ENCODE measurements around the gene MRAP2. TPM values are rescaled to one million over a fixed set of nuclear protein-coding genes. Genes with fewer than 3 reads are reported as not detected.
A peak's percentile ranks its signal among the peaks of the same experiment; 100 is the strongest.

Gene MRAP2
- total and polyA plus RNA-seq, 2 experiments from 2014 or later: 6.1 to 13.5 TPM

DNA sequence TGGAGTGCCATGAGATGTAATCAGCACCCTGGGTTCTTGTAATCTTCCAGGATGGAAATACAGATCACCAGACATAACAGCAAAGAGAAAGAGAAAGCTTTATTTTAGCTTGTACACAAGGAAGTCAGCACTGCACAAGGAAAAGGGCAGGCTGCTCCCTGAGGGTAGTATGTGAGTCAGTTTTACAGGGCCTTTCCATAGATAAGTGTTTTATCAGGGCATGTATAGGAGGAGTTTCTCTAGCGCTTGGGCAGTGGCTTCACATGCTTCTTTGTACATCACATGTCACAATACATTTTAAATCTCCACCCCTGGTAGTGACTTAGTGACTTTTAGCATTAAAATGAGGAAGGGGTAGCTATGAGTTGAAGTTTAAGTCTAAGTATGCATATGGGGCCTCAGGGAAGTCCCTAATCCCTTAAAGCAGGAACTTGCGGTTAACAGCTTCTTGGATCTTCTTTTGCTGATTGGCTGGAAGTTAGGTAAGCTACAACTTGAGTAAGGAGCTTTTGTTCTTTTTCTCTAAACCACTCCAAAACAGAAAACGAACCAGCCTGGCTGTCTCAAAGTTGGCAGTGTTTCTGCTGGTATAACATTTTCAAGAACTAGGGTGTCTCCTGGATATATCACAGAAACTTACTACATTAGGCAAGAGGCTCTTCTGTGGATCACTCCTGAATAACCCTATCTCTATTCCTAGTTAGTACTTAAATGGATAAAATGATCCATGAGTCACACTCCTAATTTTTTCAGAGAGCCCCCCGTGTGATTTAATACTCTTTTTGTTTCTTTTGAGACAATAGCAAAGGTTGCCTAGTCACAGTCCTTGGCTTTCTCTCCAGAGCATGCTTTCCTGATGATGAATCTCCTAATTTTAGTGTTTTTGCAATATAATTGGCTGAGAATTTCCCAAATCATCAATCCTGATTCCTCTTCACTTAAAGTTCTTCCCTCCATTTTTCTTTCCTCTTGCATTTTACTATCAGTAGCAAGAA lies 60.2 kb downstream of the MRAP2 start:
- no peak for ATAC-seq
- peaks cover 10% of the 10 kb centered on the region for H3K4me1 Mint-ChIP-seq

DNA sequence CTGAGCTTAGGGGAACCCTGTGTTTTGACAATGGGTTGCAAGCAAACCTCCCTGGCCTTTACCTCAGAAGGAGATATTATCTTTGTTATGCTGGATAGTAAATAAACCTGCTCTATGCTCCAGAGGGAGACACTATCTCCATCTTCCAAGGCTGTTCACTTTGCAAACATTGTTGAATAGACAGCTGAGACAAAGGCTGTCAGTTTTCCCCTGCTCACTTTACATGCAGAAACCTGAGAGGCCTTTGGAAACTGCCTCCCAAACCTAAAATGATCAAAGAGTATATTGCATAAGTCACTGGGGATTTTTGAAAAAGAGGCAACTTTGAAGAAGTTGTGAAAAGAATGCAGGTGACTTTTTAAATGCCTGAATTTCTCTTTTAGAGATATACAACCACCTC lies 61.6 kb downstream of the MRAP2 start:
- H3K4me1 ChIP-seq (ENCODE audit: insufficient read depth): no peaks in the 10 kb centered on the region
- peaks cover 7% of the 10 kb centered on the region for H3K9me2 ChIP-seq (ENCODE audit: insufficient read depth)
- Mint-ChIP-seq H3K27me3 (ENCODE audit: insufficient read depth, low read depth, poor library complexity) (no peaks in the 10 kb centered on the region), H3K4me1 (peaks cover 4% of the 10 kb centered on the region; the same call in 2 of the 3 replicates), H3K36me3 (ENCODE audit: low read depth) (0 out of 3 replicates have a peak, but pooled peaks cover 5% of the 10 kb centered on the region), H3K9me3 (no peaks in the 10 kb centered on the region), H3K4me3 (no peak overlapping the region), H3K27ac (no peak overlapping the region)
- no peaks in the 10 kb centered on the region for H4K20me1 ChIP-seq (replicated peaks; ENCODE audit: insufficient read depth)
- H2AFZ ChIP-seq: no peak overlapping the region
- no peak overlapping the region for H3K27ac ChIP-seq (ENCODE audit: low read depth)
- H3K27me3 ChIP-seq (ENCODE audit: insufficient read depth): no peaks in the 10 kb centered on the region
- H3K4me2 ChIP-seq: no peak overlapping the region
- H3K79me2 ChIP-seq (replicated peaks; ENCODE audit: insufficient read depth): no peaks in the 10 kb centered on the region
- H3F3A ChIP-seq (replicated peaks; ENCODE audit: low read depth): no peaks in the 10 kb centered on the region
- no peak overlapping the region for H3K4me3 ChIP-seq
- DNase-seq (ENCODE audit: low spot score) (no peak), ATAC-seq (no peak)
- no peaks in the 10 kb centered on the region for H3K36me3 ChIP-seq (ENCODE audit: insufficient read depth)
- TF ChIP-seq ZNF114 (CRISPR knock-in tag; IDR thresholded peaks at IDR 0.05) (no peak), CREB1 (CRISPR knock-in tag; IDR thresholded peaks at IDR 0.05; ENCODE audit: low read depth) (no peak), EZH2phosphoT487 (IDR thresholded peaks at IDR 0.05; ENCODE audit: unreplicated experiment) (no peak), STAT1 (IDR thresholded peaks at IDR 0.05; ENCODE audit: unreplicated experiment) (no peak), ZNF331 (CRISPR knock-in tag; IDR thresholded peaks at IDR 0.05; ENCODE audit: low read depth) (no peak)
- TF ChIP-seq, protein P1, sequence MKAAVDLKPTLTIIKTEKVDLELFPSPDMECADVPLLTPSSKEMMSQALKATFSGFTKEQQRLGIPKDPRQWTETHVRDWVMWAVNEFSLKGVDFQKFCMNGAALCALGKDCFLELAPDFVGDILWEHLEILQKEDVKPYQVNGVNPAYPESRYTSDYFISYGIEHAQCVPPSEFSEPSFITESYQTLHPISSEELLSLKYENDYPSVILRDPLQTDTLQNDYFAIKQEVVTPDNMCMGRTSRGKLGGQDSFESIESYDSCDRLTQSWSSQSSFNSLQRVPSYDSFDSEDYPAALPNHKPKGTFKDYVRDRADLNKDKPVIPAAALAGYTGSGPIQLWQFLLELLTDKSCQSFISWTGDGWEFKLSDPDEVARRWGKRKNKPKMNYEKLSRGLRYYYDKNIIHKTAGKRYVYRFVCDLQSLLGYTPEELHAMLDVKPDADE (IDR thresholded peaks at IDR 0.05): no peak
- TF ChIP-seq, protein P2, sequence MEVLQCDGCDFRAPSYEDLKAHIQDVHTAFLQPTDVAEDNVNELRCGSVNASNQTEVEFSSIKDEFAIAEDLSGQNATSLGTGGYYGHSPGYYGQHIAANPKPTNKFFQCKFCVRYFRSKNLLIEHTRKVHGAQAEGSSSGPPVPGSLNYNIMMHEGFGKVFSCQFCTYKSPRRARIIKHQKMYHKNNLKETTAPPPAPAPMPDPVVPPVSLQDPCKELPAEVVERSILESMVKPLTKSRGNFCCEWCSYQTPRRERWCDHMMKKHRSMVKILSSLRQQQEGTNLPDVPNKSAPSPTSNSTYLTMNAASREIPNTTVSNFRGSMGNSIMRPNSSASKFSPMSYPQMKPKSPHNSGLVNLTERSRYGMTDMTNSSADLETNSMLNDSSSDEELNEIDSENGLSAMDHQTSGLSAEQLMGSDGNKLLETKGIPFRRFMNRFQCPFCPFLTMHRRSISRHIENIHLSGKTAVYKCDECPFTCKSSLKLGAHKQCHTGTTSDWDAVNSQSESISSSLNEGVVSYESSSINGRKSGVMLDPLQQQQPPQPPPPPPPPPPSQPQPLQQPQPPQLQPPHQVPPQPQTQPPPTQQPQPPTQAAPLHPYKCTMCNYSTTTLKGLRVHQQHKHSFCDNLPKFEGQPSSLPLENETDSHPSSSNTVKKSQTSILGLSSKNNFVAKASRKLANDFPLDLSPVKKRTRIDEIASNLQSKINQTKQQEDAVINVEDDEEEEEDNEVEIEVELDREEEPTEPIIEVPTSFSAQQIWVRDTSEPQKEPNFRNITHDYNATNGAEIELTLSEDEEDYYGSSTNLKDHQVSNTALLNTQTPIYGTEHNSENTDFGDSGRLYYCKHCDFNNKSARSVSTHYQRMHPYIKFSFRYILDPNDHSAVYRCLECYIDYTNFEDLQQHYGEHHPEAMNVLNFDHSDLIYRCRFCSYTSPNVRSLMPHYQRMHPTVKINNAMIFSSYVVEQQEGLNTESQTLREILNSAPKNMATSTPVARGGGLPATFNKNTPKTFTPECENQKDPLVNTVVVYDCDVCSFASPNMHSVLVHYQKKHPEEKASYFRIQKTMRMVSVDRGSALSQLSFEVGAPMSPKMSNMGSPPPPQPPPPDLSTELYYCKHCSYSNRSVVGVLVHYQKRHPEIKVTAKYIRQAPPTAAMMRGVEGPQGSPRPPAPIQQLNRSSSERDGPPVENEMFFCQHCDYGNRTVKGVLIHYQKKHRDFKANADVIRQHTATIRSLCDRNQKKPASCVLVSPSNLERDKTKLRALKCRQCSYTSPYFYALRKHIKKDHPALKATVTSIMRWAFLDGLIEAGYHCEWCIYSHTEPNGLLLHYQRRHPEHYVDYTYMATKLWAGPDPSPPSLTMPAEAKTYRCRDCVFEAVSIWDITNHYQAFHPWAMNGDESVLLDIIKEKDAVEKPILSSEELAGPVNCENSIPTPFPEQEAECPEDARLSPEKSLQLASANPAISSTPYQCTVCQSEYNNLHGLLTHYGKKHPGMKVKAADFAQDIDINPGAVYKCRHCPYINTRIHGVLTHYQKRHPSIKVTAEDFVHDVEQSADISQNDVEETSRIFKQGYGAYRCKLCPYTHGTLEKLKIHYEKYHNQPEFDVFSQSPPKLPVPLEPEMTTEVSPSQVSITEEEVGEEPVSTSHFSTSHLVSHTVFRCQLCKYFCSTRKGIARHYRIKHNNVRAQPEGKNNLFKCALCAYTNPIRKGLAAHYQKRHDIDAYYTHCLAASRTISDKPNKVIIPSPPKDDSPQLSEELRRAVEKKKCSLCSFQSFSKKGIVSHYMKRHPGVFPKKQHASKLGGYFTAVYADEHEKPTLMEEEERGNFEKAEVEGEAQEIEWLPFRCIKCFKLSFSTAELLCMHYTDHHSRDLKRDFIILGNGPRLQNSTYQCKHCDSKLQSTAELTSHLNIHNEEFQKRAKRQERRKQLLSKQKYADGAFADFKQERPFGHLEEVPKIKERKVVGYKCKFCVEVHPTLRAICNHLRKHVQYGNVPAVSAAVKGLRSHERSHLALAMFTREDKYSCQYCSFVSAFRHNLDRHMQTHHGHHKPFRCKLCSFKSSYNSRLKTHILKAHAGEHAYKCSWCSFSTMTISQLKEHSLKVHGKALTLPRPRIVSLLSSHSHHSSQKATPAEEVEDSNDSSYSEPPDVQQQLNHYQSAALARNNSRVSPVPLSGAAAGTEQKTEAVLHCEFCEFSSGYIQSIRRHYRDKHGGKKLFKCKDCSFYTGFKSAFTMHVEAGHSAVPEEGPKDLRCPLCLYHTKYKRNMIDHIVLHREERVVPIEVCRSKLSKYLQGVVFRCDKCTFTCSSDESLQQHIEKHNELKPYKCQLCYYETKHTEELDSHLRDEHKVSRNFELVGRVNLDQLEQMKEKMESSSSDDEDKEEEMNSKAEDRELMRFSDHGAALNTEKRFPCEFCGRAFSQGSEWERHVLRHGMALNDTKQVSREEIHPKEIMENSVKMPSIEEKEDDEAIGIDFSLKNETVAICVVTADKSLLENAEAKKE (CRISPR knock-in tag; IDR thresholded peaks at IDR 0.05): no peak
- TF ChIP-seq, protein P3, sequence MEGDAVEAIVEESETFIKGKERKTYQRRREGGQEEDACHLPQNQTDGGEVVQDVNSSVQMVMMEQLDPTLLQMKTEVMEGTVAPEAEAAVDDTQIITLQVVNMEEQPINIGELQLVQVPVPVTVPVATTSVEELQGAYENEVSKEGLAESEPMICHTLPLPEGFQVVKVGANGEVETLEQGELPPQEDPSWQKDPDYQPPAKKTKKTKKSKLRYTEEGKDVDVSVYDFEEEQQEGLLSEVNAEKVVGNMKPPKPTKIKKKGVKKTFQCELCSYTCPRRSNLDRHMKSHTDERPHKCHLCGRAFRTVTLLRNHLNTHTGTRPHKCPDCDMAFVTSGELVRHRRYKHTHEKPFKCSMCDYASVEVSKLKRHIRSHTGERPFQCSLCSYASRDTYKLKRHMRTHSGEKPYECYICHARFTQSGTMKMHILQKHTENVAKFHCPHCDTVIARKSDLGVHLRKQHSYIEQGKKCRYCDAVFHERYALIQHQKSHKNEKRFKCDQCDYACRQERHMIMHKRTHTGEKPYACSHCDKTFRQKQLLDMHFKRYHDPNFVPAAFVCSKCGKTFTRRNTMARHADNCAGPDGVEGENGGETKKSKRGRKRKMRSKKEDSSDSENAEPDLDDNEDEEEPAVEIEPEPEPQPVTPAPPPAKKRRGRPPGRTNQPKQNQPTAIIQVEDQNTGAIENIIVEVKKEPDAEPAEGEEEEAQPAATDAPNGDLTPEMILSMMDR (conservative IDR thresholded peaks at IDR 0.05; ENCODE audit: low read depth in 2 of 2): no peak

More for the DNA sequence above, 60.2 kb downstream of the MRAP2 start:
- Histone ChIP-seq H3K4me3 (no peak overlapping the region), H3K4me1 (ENCODE audit: insufficient read depth) (peaks cover 7% of the 10 kb centered on the region), H3F3A (replicated peaks; ENCODE audit: low read depth) (no peaks in the 10 kb centered on the region), H3K79me2 (replicated peaks; ENCODE audit: insufficient read depth) (no peaks in the 10 kb centered on the region), H2AFZ (peak overlapping the region; percentile 4; the same call in 1 of the 2 replicates), H3K36me3 (ENCODE audit: insufficient read depth) (no peaks in the 10 kb centered on the region), H4K20me1 (replicated peaks; ENCODE audit: insufficient read depth) (no peaks in the 10 kb centered on the region), H3K9me2 (ENCODE audit: insufficient read depth) (peaks cover 17% of the 10 kb centered on the region), H3K27me3 (ENCODE audit: insufficient read depth) (no peaks in the 10 kb centered on the region), H3K27ac (ENCODE audit: low read depth) (no peak overlapping the region), H3K4me2 (no peak overlapping the region)
- Mint-ChIP-seq H3K36me3 (ENCODE audit: low read depth) (0 out of 3 replicates have a peak, but pooled peaks cover 5% of the 10 kb centered on the region), H3K27me3 (ENCODE audit: insufficient read depth, low read depth, poor library complexity) (peaks cover 2% of the 10 kb centered on the region), H3K27ac (no peak overlapping the region), H3K4me3 (no peak overlapping the region), H3K9me3 (no peaks in the 10 kb centered on the region)
- no peak for DNase-seq (ENCODE audit: low spot score)
- TF ChIP-seq, protein P1 (IDR thresholded peaks at IDR 0.05): no peak

Data from GM23338 (cell line).